H1 (cell line): Measurements from ENCODE around the gene CYP27C1. TPM values are rescaled to one million over a fixed set of nuclear protein-coding genes. Genes with fewer than 3 reads are reported as not detected.
"Not testable (repeated sequence)": the region's sequence is repeated elsewhere in the genome, so short reads cannot be mapped to it uniquely, and the experiment has no call there.

ENCODE experiments used
- CTCF ChIA-PET: fragments of 300-600 bp; sonication (Branson Sonifier 250); formaldehyde crosslinking; loops from one replicate; lab custom pipeline; 2021; ENCODE audit not compliant: partially characterized antibody; lab: Charles Lee
- POLR2A ChIA-PET: fragments of 300-600 bp; sonication (Branson Sonifier 250); formaldehyde crosslinking; loops from one replicate; lab custom pipeline; 2021; ENCODE audit warnings: inconsistent platforms; ENCODE audit not compliant: partially characterized antibody; lab: Charles Lee
- DNase-seq, 2 experiments: peaks; one replicate each; pipeline versions ENCODE4 v3.0.0 to v3.0.0-alpha.2; 2010 to 2022; ENCODE audit warnings: low spot score in 2 of 2, low read depth in 1 of 2, mixed read lengths in 1 of 2
- FAIRE-seq: peaks from 2 replicates; lab custom pipeline; 2011; peaks lifted over from hg19 to GRCh38; lab: Jason Lieb, UNC
- H2AFZ ChIP-seq: 2 replicates; pipeline ENCODE4 v1.8.1; 2012; ENCODE audit warnings: low read length, inconsistent platforms
- H2AK5ac ChIP-seq: 2 replicates; pipeline ENCODE4 v1.6.1; 2013; ENCODE audit warnings: low read depth, low read length
- H2BK120ac ChIP-seq: replicated peaks from 2 replicates; pipeline ENCODE3; 2013; ENCODE audit warnings: low read depth, low read length, inconsistent platforms
- H2BK12ac ChIP-seq: 2 replicates; pipeline ENCODE4 v1.6.1; 2013; ENCODE audit warnings: low read depth, low read length
- H2BK15ac ChIP-seq: 2 replicates; pipeline ENCODE4 v1.6.1; 2013; ENCODE audit warnings: low read length
- H2BK20ac ChIP-seq: 2 replicates; pipeline ENCODE4 v1.6.1; 2013; ENCODE audit warnings: low read length
- H2BK5ac ChIP-seq: 2 replicates; pipeline ENCODE4 v1.6.1; 2013; ENCODE audit warnings: low read depth, low read length
- H3K14ac ChIP-seq: 2 replicates; pipeline ENCODE4 v1.6.1; 2013; ENCODE audit warnings: inconsistent platforms; ENCODE audit not compliant: insufficient read length
- H3K18ac ChIP-seq: 2 replicates; pipeline ENCODE4 v1.6.1; 2013; ENCODE audit warnings: low read length; ENCODE audit errors: extremely low read depth
- H3K23ac ChIP-seq: 2 replicates; pipeline ENCODE4 v1.6.1; 2013; ENCODE audit warnings: inconsistent platforms; ENCODE audit not compliant: insufficient read length
- H3K23me2 ChIP-seq: 2 replicates; pipeline ENCODE4 v1.6.1; 2013; ENCODE audit warnings: low read depth, low read length
- H3K27ac ChIP-seq: 2 replicates; pipeline ENCODE4 v1.6.1; 2011; ENCODE audit warnings: low read depth, low read length, inconsistent platforms
- H3K27me3 ChIP-seq, 4 experiments: replicated peaks in 1 of 4; 1 replicate in 1 of 4; 2 replicates in 3 of 4; pipeline versions ENCODE4 v1.6.1 to v1.8.1; 2011 to 2013; ENCODE audit warnings: low read length in 3 of 4, mild to moderate bottlenecking in 3 of 4, inconsistent platforms in 2 of 4, mixed read lengths in 2 of 4, moderate library complexity in 1 of 4; ENCODE audit not compliant: control insufficient read depth in 3 of 4, insufficient read depth in 3 of 4; ENCODE audit errors: extremely low read depth in 1 of 4
- H3K36me3 ChIP-seq, 4 experiments: 2 replicates each; pipeline versions ENCODE4 v1.6.1 to v1.8.1; 2011 to 2013; ENCODE audit warnings: mild to moderate bottlenecking in 4 of 4, low read length in 3 of 4, moderate library complexity in 2 of 4, control low read depth in 1 of 4, inconsistent platforms in 1 of 4; ENCODE audit not compliant: insufficient read depth in 4 of 4, control insufficient read depth in 2 of 4
- H3K4ac ChIP-seq: replicated peaks from 2 replicates; pipeline ENCODE3; 2013; ENCODE audit warnings: low read length, low read depth, mixed read lengths, inconsistent platforms; ENCODE audit not compliant: insufficient read length
- H3K4me1 ChIP-seq, 4 experiments: replicated peaks in 1 of 4; 1 replicate in 1 of 4; 2 replicates in 3 of 4; pipeline versions ENCODE4 v1.6.1 to v1.8.1; 2011 to 2013; ENCODE audit warnings: low read length in 3 of 4, inconsistent platforms in 2 of 4, mixed read lengths in 1 of 4; ENCODE audit not compliant: insufficient read depth in 4 of 4, control insufficient read depth in 3 of 4
- H3K4me2 ChIP-seq, 2 experiments: 2 replicates each; pipeline versions ENCODE4 v1.6.1 to v1.8.1; 2011 to 2013; ENCODE audit warnings: low read depth in 2 of 2, low read length in 2 of 2, control low read depth in 1 of 2, inconsistent platforms in 1 of 2, mild to moderate bottlenecking in 1 of 2; ENCODE audit not compliant: insufficient read depth in 1 of 2
- H3K4me3 ChIP-seq, 4 experiments: fragments of 200-600, 300-600 bp in 1 of 4; sonication (generic), shearing (Covaris generic), sonication (Bioruptor Twin) in 1 of 4; 2 replicates each; pipeline versions ENCODE4 v1.5.1 to v1.8.1; 2011 to 2016; ENCODE audit warnings: low read length in 4 of 4, low read depth in 3 of 4, control low read depth in 2 of 4, inconsistent platforms in 2 of 4, mild to moderate bottlenecking in 2 of 4, mixed read lengths in 1 of 4, moderate library complexity in 1 of 4; ENCODE audit not compliant: insufficient read depth in 2 of 4; ENCODE audit errors: extremely low read depth in 1 of 4
- H3K56ac ChIP-seq: replicated peaks from 2 replicates; pipeline ENCODE3; 2013; ENCODE audit warnings: low read depth, mild to moderate bottlenecking, mixed read lengths, low read length, inconsistent platforms; ENCODE audit not compliant: insufficient read length
- H3K79me1 ChIP-seq: 2 replicates; pipeline ENCODE4 v1.6.1; 2013; ENCODE audit warnings: low read depth, low read length, control low read depth
- H3K79me2 ChIP-seq, 2 experiments: 2 replicates each; pipeline versions ENCODE4 v1.6.1 to v1.8.1; 2012 to 2013; ENCODE audit warnings: low read length in 2 of 2, mild to moderate bottlenecking in 2 of 2, inconsistent platforms in 1 of 2; ENCODE audit not compliant: insufficient read depth in 2 of 2, control insufficient read depth in 1 of 2
- H3K9ac ChIP-seq, 4 experiments: replicated peaks in 1 of 4; 1 replicate in 1 of 4; 2 replicates in 3 of 4; pipeline versions ENCODE4 v1.6.1 to v1.8.1; 2011 to 2013; ENCODE audit warnings: low read depth in 3 of 4, low read length in 3 of 4, control low read depth in 2 of 4, mild to moderate bottlenecking in 2 of 4, moderate library complexity in 2 of 4, inconsistent platforms in 1 of 4; ENCODE audit errors: extremely low read depth in 1 of 4
- H3K9me3 ChIP-seq, 2 experiments: 2 replicates each; pipeline versions ENCODE4 v1.6.1 to v1.8.1; 2012 to 2013; ENCODE audit warnings: mild to moderate bottlenecking in 2 of 2, moderate library complexity in 2 of 2, control low read depth in 1 of 2, inconsistent platforms in 1 of 2, low read depth in 1 of 2, low read length in 1 of 2, mixed read lengths in 1 of 2; ENCODE audit not compliant: insufficient read depth in 2 of 2
- H4K20me1 ChIP-seq, 2 experiments: replicated peaks in 1 of 2; 2 replicates each; pipeline versions ENCODE3 to v1.8.1; 2011 to 2013; ENCODE audit warnings: inconsistent platforms in 2 of 2, low read length in 2 of 2, mild to moderate bottlenecking in 1 of 2; ENCODE audit not compliant: insufficient read depth in 2 of 2, control insufficient read depth in 1 of 2
- H4K5ac ChIP-seq: 2 replicates; pipeline ENCODE4 v1.6.1; 2013; ENCODE audit warnings: low read length, low read depth, mixed read lengths, inconsistent platforms; ENCODE audit not compliant: insufficient read length
- H4K8ac ChIP-seq: 2 replicates; pipeline ENCODE4 v1.8.0; 2013; ENCODE audit warnings: mild to moderate bottlenecking, moderate library complexity, low read length, inconsistent platforms; ENCODE audit not compliant: insufficient read depth; ENCODE audit errors: extremely low read depth
- H4K91ac ChIP-seq: replicated peaks from 2 replicates; pipeline ENCODE3; 2013; ENCODE audit warnings: low read length, mixed read lengths, inconsistent platforms; ENCODE audit not compliant: insufficient read length
- WGBS, 2 experiments: shearing (Covaris generic) in 1 of 2; methylation state at CpG; one replicate each; pipeline versions ENCODE4 v1.1.6 to v1.1.7; 2013 to 2015; ENCODE audit warnings: low lambda C conversion rate in 2 of 2, mixed read lengths in 2 of 2, inconsistent platforms in 1 of 2, low coverage in 1 of 2, missing lambda C conversion rate in 1 of 2; ENCODE audit not compliant: insufficient replicate concordance in 2 of 2, insufficient coverage in 1 of 2, insufficient read length in 1 of 2; ENCODE audit errors: extremely low coverage in 1 of 2, missing lambda C conversion rate in 1 of 2; 5-methylcytosine and 5-hydroxymethylcytosine counted together
- polyA plus RNA-seq, 7 experiments: library from polyadenylated mRNA; depleted of rRNA in 3 of 7; stranded (reverse) in 5 of 7; unstranded in 2 of 7; fragments of >200 nt in 5 of 7; fragments of 200-250 nt in 2 of 7; gene quantifications; 1 replicate in 5 of 7; 2 replicates in 1 of 7; 4 replicates in 1 of 7; pipeline versions ENCODE4 v1.2.1 to v1.2.3, GENCODE V29; 2011 to 2013; ENCODE audit warnings: missing spikeins in 2 of 7, mixed read lengths in 2 of 7
- total RNA-seq: library from RNA; stranded (reverse); fragmentation: NEBNext Ultra II Directional; extraction: Animal tissue kit (Norgen Biotek cat#: 25700); gene quantifications from 2 replicates; pipeline ENCODE4 v1.2.1, GENCODE V29; 2021

Gene CYP27C1
- total and polyA plus RNA-seq, 2 of the 8 experiments (the other 6 are each of a cell fraction or from before 2014, with no cell fraction given), result 1.3 to 3.2 TPM

GRCh38 chr2:127224135-127224534 is 4.0 kb upstream of the CYP27C1 start:
- not testable (repeated sequence) for H2BK12ac ChIP-seq, H2BK120ac ChIP-seq, H2BK15ac ChIP-seq, FAIRE-seq, H3K23ac ChIP-seq, H3K27ac ChIP-seq, H3K14ac ChIP-seq, H3K23me2 ChIP-seq, H2AFZ ChIP-seq, H3K4ac ChIP-seq, H4K5ac ChIP-seq, H3K4me1 ChIP-seq, H4K8ac ChIP-seq, H2AK5ac ChIP-seq, DNase-seq, H3K27me3 ChIP-seq, H4K20me1 ChIP-seq, H2BK20ac ChIP-seq, H3K36me3 ChIP-seq, H3K9ac ChIP-seq, H3K79me1 ChIP-seq, H3K18ac ChIP-seq, H3K56ac ChIP-seq, H3K9me3 ChIP-seq, H3K79me2 ChIP-seq, H3K4me3 ChIP-seq, H4K91ac ChIP-seq, H3K4me2 ChIP-seq, H2BK5ac ChIP-seq
- WGBS, 2 experiments, result 91% methylated on average over 5 of the region's 5 CpGs; no CpG with 5 or more reads in 1 of the 2 experiments
- POLR2A ChIA-PET, result interaction anchor here (0.5 kb wide), 1 partner anchor 24 kb away, joined by 3 read pairs; no protein-coding TSS in a partner anchor
- CTCF ChIA-PET, result interaction anchor here (0.7 to 1.4 kb wide), 2 partner anchors 12 to 19 kb away, joined by 3 to 4 read pairs; no protein-coding TSS in a partner anchor
